ENCODE measurements around the gene PGAP6.
A peak's percentile ranks its signal among the peaks of the same experiment; 100 is the strongest.
"Not testable (repeated sequence)": the region's sequence is repeated elsewhere in the genome, so short reads cannot be mapped to it uniquely, and the experiment has no call there.

Gene PGAP6

DNA sequence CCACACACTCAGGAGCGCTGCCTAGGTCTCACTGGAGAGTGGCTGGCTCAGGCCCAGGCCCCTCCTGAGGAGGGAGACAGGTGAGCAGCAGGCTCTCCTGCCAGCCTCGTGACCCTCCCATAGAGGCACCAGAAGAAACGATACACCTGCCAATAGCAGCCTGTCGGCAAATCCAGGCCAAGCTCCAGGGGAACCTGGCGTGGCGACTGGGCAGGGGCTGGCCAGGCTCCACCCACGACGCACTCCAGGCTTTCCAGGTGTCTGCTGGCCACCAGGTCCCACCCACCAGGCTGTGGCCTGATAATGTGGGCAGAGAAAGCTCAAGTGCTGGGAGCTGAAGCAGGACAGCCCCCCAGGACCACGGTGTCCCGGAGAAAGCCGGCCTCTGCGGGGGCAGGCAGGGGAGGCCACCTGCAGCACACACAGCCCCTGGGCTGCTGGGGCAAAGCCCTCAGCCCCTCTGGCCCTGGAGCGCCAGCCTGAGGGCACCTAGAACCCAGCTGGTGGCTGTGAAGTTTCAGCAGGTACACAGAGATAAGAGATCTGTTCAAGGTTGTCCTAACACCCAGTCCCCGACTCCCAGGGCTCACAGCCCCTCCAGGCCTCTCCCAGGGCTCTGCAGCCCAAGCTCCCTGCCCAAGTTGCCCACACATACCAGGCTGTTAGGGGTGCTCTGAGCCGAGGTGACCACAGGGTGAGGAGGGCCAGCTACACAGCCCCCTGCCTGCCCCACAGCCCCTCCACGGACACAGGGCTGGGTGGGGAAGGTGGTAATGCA is 2.4 kb downstream of the PGAP6 start:
- DNase-seq: no peak

DNA sequence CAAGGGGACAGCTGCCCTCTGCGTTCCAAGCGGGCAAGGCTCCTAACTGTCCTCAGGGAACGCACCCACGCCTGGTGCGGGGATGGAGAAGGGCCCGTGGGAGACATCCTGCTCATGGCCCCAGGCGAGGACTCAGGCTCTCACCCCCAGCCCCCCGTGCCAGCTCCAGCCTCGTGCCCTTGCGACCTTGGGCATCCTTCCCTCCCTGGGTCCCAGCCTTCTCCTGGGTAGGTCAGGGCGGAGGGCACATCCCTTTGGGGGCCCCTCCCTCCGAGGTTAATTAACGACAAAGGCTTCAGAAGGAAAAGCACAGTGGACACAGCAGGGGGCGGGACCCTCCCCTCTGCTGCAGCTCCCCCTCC is 3.0 kb downstream of the PGAP6 start:
- no peak for DNase-seq

DNA sequence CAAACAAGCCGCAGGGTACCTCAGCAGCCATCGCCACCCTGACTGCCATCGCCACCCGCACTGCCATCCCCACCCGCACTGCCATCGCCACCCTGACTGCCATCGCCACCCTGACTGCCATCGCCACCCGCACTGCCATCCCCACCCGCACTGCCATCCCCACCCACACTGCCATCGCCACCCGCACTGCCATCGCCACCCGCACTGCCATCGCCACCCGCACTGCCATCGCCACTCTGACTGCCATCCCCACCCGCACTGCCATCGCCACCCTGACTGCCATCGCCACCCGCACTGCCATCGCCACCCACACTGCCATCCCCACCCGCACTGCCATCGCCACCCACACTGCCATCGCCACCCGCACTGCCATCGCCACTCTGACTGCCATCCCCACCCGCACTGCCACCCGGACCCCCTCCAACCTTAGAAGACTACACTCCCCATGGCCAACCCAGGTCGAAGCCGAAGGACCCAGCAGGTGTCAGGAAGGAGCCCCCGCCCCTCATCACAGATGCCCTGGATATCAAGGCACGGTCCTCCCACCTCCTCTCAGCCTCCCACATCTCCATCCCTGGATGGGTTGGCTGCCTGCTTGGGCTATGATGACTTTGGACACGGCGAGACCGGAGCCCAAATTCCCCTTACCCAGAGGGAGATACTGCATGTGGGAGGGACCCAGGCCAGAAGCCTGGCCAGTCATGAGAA is 3.5 kb downstream of the PGAP6 start:
- not testable (repeated sequence) for DNase-seq

DNA sequence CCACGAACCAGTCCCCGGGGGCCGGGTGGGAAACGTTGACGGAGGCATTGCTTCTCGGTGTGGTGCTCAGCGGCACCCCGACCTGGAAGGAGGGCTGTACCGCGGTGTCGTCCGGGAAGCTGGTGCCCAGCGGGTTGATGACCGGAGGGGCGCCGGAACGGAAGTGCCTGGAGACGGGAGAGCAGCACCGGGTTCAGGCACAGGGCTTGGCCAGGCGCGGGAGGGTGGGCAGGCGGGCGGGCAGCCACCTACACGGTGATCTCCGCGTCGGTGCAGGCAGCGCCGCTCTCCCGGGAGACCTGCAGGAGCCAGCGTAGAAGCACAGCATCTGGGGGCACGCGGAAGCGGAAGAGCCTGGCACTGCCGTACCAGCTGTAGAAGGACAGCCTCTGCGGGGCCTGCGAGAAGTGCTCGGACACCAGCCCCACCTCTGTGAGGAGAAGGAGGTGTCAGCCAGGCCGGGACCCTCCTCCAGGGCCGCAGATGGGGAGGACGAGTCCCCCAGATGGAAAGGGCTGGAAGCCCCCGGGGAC is 4.3 kb downstream of the PGAP6 start:
- DNase-seq: no peak

DNA sequence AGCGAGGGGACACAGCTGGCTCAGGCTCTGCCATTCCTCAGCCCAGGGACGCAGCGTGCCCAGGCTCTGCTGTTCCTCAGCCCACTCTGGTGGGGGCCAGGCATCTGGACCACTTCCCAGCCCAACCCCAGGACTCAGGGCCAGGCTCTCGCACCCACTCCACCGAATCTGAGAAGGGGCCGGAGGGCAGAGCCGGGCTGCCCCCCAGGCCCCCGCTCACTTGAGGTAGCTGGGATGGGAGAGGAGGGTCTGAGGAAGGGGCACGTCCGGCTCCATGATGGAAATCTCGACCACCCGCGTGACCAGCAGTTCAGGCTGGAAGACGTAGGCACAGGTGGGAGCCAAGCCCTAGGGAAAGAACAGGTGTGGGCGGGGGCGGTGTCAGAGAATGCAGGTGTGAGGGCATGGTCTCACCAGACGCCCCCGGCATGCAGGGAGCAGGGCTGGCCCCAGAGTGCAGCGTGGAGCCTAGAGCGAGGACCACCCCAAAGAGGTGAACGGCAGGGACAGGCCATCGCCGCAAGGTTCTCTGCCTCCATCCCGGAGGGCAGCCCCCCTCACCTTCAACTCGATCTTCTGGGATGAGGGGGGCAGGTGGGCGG is 4.9 kb downstream of the PGAP6 start:
- DNase-seq: no peak

DNA sequence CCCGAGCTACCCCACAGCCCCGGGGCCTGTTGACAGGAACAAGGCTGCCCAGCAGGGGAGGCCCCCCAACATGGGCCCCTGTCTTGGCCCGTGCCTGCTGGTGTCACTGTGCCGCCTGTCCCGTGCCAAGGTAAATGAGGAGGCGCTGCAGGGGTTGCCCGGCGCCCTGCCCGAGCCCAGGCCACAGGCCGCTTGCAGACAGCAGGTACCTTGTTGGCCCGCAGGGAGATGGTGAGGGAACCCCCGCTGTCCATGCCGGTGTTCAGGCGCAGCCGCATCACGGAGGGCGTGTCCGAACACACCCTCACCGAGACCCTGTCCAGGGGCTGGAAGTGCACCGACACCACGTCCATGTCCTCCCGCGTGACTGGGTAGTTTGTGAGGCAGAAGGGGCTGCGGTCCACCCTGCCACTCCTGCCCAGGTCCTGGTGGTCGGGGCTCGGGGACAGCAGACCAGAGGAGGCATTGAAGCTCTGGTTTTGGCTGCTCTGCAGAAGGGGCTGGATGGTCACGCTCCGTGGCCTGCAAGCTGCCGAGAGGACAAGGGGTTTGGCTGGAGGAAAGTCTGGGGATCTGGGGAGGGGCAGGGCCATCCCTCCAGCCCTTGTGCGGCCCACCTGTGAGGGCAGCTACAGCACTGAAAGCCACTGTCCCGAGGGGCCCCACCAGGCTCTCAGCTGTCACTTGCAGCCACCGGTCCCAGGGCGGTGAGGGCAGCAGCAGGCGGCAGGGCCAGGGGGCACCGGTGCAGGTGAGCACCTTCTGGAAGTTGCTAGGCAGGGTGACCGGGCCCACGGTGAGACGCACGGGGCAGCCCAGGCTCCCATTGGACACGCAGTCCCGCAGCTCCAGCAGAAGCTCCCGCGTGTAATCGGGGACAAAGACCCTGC is 5.6 kb downstream of the PGAP6 start:
- no peak for DNase-seq

DNA sequence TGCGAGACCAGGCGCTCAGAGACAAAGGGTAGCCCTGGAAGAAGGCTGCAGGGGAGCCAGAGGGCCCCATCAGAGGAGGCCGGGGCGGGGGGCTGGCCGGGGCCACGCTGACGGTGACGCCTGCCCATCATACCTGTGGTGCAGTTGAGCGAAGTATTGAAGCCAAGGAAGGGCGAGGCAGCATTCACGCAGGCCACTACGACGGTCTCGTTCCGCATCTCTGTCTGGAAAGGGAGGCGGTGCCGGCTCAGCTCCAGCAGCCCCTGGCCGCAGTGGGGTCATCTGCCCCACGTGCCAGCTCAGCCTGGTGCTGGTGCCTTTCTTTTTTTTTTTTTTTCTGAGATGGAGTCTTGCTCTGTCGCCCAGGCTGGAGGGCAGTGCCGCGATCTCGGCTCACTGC is 6.6 kb downstream of the PGAP6 start:
- no peak for DNase-seq

DNA sequence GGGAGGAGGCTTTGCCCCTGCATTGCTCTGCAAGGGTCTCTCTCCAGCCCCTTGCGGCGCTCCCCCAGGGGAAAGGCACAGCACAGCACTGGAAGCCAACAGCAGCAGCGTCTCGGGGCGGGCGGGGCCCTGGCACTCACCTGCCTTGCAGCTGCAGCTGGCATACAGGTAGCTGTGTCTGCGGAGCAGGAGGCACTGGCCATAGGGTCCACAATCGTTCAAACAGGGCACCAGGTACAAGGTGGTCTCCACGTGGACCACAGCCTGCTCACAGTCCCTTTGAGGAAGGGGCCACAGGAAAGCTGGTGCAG is 7.2 kb downstream of the PGAP6 start:
- no peak for DNase-seq

DNA sequence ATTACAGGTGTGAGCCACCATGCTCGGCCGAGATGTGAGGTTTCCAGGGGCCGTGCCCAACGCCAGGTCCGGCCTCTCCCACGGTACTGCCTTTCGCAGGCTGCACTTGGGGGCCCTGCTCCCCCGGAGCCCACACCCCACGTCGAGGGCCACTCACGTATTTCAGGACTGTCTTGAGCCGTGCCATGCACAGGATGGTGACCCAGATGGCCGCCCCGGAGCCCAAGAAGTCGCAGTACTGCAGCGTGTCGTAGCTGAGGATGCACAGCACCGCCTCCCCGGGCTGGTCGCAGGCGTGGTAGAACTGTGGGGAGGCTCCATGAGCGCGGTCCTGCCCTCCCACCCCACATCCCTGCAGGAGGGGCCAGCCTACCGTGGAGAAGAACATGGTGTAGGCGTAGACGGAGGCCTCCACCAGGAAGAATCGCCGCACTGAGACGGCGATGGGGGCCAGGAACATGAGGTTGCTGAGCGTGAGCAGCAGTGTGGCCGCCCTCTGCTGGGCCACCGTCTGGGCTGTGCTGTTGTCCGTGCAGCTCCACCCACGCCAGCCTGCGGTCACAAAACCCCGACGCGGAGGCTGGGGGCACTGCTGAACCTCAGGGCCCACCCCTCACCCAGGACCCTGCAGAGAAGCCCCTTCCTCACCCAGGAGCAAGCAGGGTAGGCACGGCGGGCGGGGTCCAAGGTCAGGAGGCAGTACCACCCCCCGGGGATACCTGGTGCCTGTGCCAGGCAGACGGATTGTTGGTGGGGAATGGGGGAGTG is 7.7 kb downstream of the PGAP6 start:
- DNase-seq: no peak

DNA sequence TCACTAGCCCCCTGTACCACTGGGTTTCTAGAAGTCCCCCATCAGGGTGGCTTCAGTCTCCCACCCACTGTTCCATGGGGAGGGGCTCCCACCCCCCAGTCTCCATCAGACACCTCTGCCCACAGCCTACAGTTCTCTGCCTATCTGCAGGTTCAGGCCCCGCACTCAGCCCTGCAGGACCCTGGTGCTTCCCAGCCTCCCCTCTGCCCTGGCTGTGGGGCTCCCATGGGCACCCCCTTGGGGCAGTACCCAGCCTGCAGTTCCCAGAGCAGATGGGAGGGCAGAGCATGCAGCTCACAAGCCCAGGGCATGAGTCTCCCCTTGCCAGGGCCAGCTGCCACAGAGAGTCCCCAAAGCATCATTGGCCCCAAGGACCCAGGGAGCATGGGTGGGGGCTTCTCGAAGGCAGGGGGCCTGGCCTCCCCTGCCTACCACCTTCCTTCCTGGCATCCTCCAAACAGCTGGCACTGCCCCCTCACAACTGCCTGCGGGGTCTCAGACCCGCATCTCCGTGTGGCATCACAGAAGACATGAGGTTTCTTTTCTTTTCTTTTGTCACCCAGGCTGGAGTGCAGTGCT is 8.7 kb downstream of the PGAP6 start:
- no peak for DNase-seq

DNA sequence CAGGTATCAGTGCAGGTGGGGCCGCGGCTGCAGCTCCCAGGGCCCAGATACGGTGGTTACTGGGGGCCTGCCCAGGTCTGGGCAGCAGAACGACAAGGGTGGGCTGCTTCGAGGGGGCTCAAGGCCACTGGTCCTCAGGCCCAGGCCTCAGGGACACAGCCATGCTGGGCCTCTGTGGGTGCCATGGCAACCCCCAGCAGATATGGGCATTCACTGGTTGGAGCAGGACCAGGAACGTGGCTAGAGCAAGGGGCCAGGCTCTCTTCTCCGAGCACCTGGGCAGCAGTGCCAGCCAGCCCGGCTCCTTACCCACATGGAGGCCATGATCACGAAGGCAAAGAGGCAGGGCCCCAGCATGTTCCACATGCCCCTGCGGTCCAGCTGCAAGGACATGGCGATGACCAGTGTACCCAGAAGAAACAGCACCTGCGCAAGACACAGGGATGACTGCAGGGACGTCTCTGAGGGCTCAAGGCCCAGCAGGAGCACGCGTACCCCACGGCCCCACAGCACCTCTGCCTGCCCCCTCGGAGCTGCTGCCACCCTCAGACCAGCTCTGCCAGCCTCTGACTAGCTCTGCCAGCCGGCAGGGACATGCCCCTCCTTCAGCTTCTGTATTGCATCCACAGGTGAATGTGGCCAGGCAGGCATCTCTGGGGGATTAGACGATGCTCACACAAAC is 9.3 kb downstream of the PGAP6 start:
- no peak for DNase-seq

DNA sequence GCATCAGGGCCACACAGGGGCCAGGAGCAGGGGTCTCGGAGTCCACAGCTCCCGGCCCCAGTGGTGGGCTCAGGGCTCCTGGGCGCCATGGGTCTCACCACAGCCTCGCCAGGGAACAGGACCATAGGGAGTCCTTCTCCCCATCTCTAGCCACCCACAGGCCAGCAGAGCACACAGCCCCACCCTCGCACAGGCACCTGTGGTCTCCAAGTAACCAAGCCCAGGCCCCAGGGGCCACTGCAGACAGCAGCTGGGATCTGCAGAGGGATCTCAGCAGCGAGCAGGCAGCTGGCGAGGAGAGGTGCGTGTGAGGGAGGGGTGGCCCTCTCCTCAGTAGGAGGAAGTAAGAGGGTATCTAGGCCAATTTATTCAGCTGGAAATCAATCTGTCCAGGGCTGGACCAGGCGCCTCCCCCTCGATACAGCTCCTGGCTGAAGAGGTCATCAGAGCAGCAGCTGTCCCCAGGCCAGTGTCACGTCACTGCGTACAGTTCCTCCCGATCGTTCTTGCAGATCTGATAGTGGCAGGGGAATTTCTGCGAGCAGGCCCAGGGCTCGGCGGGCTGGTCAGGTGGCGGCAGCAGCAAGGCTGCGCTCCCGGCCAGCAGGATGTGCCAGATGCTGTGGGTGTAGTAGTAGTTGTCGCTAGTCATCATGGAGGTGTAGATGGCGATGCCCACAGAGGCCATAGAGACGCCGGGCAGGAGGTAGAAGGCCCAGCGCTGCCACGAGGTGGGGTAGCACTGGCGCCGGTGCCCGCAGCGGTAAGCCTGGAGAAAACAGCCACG is 10.1 kb downstream of the PGAP6 start:
- DNase-seq: no peak

DNA sequence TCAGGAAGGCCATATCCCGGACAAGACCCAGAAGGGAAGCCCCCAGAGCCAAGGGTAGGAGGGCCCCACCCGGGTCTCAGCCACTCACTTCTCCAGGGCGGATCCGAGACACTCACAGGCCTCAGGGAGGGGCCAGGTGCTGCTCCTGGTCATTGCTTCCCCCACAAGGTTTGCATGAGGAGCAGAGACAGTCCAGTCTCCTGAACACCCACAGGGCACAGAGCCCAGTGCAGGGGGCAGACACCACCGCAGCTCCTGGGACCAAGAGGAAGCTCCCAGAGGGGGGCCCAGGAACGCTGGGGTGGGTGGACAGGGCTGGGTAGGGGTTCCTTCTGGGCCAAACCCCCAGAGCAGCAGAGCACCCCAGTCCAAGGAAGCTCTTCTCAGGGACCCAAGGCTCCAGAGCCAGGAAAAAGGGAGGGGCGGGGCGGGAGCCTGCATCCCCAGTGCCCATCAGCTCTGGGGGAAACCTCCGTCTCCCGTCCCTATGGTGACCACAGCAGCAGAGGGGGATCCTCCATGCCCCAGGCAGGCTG is 10.7 kb downstream of the PGAP6 start:
- no peak for DNase-seq

DNA sequence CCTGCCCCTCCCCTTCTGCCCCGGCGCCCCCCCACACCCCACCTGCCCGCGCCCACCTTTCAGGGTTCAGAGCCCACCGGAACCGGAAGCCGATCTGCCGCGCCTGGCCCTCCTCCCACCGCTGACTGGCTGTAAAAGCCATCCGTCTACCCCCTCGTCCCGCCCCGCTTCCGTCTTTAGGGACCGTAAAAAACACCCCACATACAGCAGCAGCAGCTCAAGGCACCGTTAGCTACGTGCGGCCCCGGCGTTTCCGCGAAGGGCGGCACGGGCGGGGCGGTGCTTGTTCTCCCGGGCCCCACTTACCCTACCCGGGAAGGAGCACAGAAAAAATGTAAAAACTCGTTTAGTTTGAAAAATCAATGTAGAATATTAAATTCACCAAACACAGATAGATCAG is 11.3 kb downstream of the PGAP6 start, which contains the start of gene MRPL28:
Gene MRPL28 (minus strand): TSS at position 96 of the 400 bp plus-strand sequence. CDS start 320 bp downstream, outside the sequence.
- DNase-seq: peak; percentile 94

DNA sequence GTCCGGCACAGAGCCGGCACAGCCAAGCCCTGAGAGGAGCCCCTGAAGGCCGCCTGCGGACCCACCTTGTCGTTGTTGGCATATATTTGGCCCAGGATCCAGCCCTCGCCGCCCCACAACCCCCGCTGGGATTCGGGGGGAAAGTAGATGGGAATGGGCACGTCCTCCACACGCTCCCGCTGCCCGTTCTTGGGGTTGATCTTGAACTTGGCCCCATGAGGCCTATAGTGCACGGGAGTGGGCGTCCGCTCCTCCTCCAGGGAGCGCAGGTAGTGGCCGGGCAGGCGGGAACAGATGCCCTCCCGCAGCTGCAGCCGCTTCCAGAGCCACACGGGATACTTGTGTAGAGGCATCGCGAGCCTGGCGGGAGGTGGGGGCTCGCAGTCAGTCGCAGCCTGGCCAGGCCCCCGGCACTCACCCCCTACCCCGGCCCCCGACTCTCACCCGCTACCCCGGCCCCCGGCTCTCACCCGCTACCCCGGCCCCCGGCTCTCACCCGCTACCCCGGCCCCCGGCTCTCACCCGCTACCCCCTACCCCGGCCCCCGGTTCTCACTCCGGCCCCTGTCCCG is 11.8 kb downstream of the PGAP6 start:
- no peak for DNase-seq

DNA sequence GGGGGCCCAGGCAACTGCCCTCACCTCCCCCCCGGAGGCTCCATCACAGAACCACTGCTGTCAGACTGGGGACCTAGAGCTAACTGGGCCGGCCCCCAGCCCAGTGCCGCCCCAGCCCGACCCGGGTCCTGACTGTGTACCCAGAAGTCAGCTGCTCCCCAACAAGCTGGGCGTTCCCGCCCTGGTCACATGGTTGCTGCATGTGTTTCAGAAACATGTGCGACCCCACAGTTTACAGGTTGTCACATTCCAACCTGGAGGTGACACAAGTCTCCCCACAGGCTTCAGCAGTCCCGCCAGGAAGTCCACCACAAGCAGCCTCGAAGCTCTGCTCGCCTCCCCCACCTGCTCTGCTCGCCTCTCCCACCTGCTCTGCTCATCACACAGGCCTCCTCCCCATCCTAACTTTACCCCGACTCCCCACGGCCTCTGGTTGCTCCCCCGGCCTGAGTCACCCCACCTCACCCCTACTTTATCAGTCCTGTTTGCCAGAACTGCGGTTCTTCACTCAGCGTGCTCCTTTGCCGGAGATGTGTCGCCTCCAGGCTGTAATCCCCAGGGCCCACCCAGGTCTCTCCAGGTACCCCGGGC is 12.4 kb downstream of the PGAP6 start:
- no peak for DNase-seq

DNA sequence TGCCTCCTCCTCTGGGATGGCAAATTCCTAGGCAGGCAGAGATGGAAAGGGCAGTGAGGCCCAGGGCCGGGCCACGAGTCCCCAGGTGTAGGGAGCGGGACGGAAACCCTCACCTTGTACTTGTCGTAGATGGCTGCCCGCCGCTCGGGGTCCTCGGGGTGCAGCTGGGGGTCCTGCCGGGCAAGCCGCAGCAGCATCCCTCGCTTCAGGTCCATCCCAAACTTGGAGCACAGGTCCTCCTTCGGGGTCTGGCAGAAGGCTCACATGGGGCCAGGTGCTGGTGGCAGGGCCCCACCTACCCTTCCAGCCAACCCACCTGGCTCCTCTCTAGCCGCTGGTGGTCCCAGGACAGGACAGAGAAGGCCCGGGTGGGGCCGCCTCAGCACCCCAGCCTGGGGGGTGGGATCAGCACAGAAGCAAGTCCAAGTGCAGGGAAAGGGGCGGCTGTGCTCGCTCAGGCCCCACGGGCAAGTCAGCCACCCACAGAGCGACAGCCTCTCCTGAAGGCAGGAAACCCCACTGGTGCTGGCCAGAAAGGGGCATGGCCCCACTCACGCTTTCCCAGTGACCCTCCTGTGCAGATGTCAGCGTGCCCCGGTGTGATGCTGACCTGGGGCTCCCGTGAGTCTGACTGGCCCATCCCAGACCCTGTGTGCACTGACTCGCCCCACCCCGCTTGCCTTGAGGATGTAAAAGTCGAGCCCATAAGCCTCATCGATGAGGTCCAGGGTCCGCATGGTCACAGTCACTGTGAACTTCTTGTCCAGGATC is 13.2 kb downstream of the PGAP6 start:
- DNase-seq: no peak

DNA sequence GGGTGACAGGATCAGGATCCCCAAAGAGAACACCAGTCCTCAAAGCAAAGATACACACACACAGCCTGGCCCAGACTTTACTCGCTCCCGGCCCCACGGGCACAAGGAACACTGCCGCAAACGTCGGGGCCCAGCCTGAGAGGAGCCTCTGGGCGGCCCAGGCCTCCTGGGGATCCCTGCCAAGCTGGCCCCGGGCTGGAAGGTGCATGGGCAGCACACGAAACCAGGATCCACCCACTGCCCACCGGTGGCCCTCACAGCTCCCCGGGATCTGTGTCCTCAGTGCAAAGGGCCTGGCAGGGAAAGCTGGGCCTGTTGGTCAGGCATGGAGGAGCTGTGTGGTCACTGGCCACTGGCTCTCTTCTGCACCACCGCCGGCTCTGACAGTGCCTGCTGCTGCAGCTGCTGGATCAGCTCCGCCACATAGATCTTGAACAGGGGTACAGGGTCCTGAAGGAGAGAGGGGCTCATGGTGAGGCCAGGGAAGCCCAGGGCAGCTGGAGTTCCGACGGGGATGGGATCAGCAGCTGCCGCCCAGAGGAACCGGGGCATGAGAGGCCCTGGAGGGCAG is 14.4 kb downstream of the PGAP6 start:
- no peak for DNase-seq
